ENCODE data around the gene RRAGC. TPM values are rescaled to one million over a fixed set of nuclear protein-coding genes. Genes with fewer than 3 reads are reported as not detected.

Gene RRAGC
- total and polyA plus RNA-seq, 2 donors (not counting 1 experiment from before 2014, with no cell fraction given), result 27.4 to 53.4 TPM

- H3K27me3 ChIP-seq (ENCODE audit: control insufficient read depth, insufficient read depth, low read length), result peaks cover 8% of the 10 kb centered on the region
- H3K9ac ChIP-seq (ENCODE audit: insufficient read depth, low read length), result no peak overlapping the region
- H3K4me2 ChIP-seq (ENCODE audit: extremely low read depth, insufficient read depth, low read length), result no peak overlapping the region
- no peaks in the 10 kb centered on the region for H4K20me1 ChIP-seq (ENCODE audit: control insufficient read depth, extremely low read depth, insufficient read depth, low read length)
- H3K36me3 ChIP-seq (ENCODE audit: control insufficient read depth, insufficient read depth, low read length), result no peaks in the 10 kb centered on the region
- no peaks in the 10 kb centered on the region for H3K4me1 ChIP-seq (ENCODE audit: control insufficient read depth, extremely low read depth, insufficient read depth, low read length)
- no peak overlapping the region for H2AFZ ChIP-seq (ENCODE audit: low read length)
- no peak overlapping the region for H3K4me3 ChIP-seq (replicated peaks in 1 of 4; ENCODE audit: control extremely low read depth in 1 of 4, insufficient read depth in 1 of 4, low read depth in 3 of 4, low read length in 4 of 4)
- DNase-seq (ENCODE audit: low read depth in 2 of 2), result no peak
- H3K27ac ChIP-seq (ENCODE audit: insufficient read depth, low read length), result no peak overlapping the region
- H3K9me3 ChIP-seq (ENCODE audit: control insufficient read depth, insufficient read depth, low read depth, low read length), result no peaks in the 10 kb centered on the region
- TF ChIP-seq EZH2 (IDR thresholded peaks at IDR 0.05; ENCODE audit: low read length, missing control alignments) (no peak), CTCF (conservative IDR thresholded peaks at IDR 0.05 in 1 of 2, IDR thresholded peaks at IDR 0.05 in 1 of 2; ENCODE audit: low read depth in 1 of 2, low read length in 2 of 2) (no peak)
- no peaks in the 10 kb centered on the region for H3K79me2 ChIP-seq (ENCODE audit: control insufficient read depth, insufficient read depth, low read length)
These were observed 58.6 kb downstream of the RRAGC start for GRCh38 chr1:38800720-38801671.

GRCh38 chr1:38793299-38793698 lies 66.3 kb downstream of the RRAGC start:
- Histone ChIP-seq H3K9ac (ENCODE audit: insufficient read depth, low read length) (no peak overlapping the region), H3K4me1 (ENCODE audit: control insufficient read depth, extremely low read depth, insufficient read depth, low read length) (no peaks in the 10 kb centered on the region), H3K4me2 (ENCODE audit: extremely low read depth, insufficient read depth, low read length) (no peak overlapping the region), H2AFZ (ENCODE audit: low read length) (no peak overlapping the region), H3K27me3 (ENCODE audit: control insufficient read depth, insufficient read depth, low read length) (peaks cover 6% of the 10 kb centered on the region), H3K79me2 (ENCODE audit: control insufficient read depth, insufficient read depth, low read length) (no peaks in the 10 kb centered on the region), H3K4me3 (replicated peaks in 1 of 4; ENCODE audit: control extremely low read depth in 1 of 4, insufficient read depth in 1 of 4, low read depth in 3 of 4, low read length in 4 of 4) (no peak overlapping the region), H4K20me1 (ENCODE audit: control insufficient read depth, extremely low read depth, insufficient read depth, low read length) (no peaks in the 10 kb centered on the region), H3K9me3 (ENCODE audit: control insufficient read depth, insufficient read depth, low read depth, low read length) (no peaks in the 10 kb centered on the region), H3K27ac (ENCODE audit: insufficient read depth, low read length) (no peak overlapping the region), H3K36me3 (ENCODE audit: control insufficient read depth, insufficient read depth, low read length) (no peaks in the 10 kb centered on the region)
- TF ChIP-seq CTCF (conservative IDR thresholded peaks at IDR 0.05 in 1 of 2, IDR thresholded peaks at IDR 0.05 in 1 of 2; ENCODE audit: low read depth in 1 of 2, low read length in 2 of 2) (no peak), EZH2 (IDR thresholded peaks at IDR 0.05; ENCODE audit: low read length, missing control alignments) (no peak)
- DNase-seq (ENCODE audit: low read depth in 2 of 2), result no peak

- Histone ChIP-seq H3K27me3 (ENCODE audit: control insufficient read depth, insufficient read depth, low read length) (peaks cover 6% of the 10 kb centered on the region), H3K4me1 (ENCODE audit: control insufficient read depth, extremely low read depth, insufficient read depth, low read length) (no peaks in the 10 kb centered on the region), H3K27ac (ENCODE audit: insufficient read depth, low read length) (no peak overlapping the region), H3K9ac (ENCODE audit: insufficient read depth, low read length) (no peak overlapping the region), H4K20me1 (ENCODE audit: control insufficient read depth, extremely low read depth, insufficient read depth, low read length) (no peaks in the 10 kb centered on the region), H3K79me2 (ENCODE audit: control insufficient read depth, insufficient read depth, low read length) (no peaks in the 10 kb centered on the region), H2AFZ (ENCODE audit: low read length) (no peak overlapping the region), H3K9me3 (ENCODE audit: control insufficient read depth, insufficient read depth, low read depth, low read length) (no peaks in the 10 kb centered on the region), H3K4me3 (replicated peaks in 1 of 4; ENCODE audit: control extremely low read depth in 1 of 4, insufficient read depth in 1 of 4, low read depth in 3 of 4, low read length in 4 of 4) (no peak overlapping the region), H3K4me2 (ENCODE audit: extremely low read depth, insufficient read depth, low read length) (no peak overlapping the region), H3K36me3 (ENCODE audit: control insufficient read depth, insufficient read depth, low read length) (no peaks in the 10 kb centered on the region)
- DNase-seq (ENCODE audit: low read depth in 2 of 2), result no peak
- TF ChIP-seq EZH2 (IDR thresholded peaks at IDR 0.05; ENCODE audit: low read length, missing control alignments), result no peak
- TF ChIP-seq CTCF (conservative IDR thresholded peaks at IDR 0.05 in 1 of 2, IDR thresholded peaks at IDR 0.05 in 1 of 2; ENCODE audit: low read depth in 1 of 2, low read length in 2 of 2), result no peak
These were observed 67.7 kb downstream of the RRAGC start for GRCh38 chr1:38791892-38792291.
